ENCODE results near the gene RNU7-1. TPM values are rescaled to one million over a fixed set of nuclear protein-coding genes. Genes with fewer than 3 reads are reported as not detected.

Gene RNU7-1
- total RNA-seq, 3 donors from 2014 or later, result not detected

Other genes starting within 250 kb of the RNU7-1 start
- gene PIANP, start 243.0 kb upstream of the RNU7-1 start, total RNA-seq, result under 1 TPM in 2 of 3 donors, not detected in 1; 0.29 to 0.33 TPM
- gene COPS7A, start 219.8 kb upstream of the RNU7-1 start, total RNA-seq, result 10 to 100 TPM; 52.1 to 72.2 (median 59.9) TPM
- gene MLF2, start 190.7 kb upstream of the RNU7-1 start, total RNA-seq, result 100 to 1,000 TPM; 130 to 168 (median 159) TPM
- 100 to 1,000 TPM in 1 of 3 donors, 10 to 100 TPM in 2; 70.9 to 101 (median 85.8) TPM for gene PTMS, start 177.5 kb upstream of the RNU7-1 start, total RNA-seq
- gene LAG3, start 171.3 kb upstream of the RNU7-1 start, total RNA-seq, result 1 to 10 TPM in 1 of 3 donors, under 1 TPM in 2; 0.44 to 1.3 (median 0.80) TPM
- gene CD4, start 154.3 kb upstream of the RNU7-1 start, total RNA-seq, result 10 to 100 TPM in 2 of 3 donors, 1 to 10 TPM in 1; 5.9 to 29.0 (median 11.0) TPM
- gene GPR162, start 122.0 kb upstream of the RNU7-1 start, total RNA-seq, result 1 to 10 TPM; 2.6 to 4.2 (median 4.1) TPM
- 10 to 100 TPM in 2 of 3 donors, 1 to 10 TPM in 1; 7.5 to 29.5 (median 10.1) TPM for gene P3H3, start 115.4 kb upstream of the RNU7-1 start, total RNA-seq
- gene GNB3, start 102.9 kb upstream of the RNU7-1 start, total RNA-seq, result 1 to 10 TPM in 2 of 3 donors, under 1 TPM in 1; 0.80 to 3.3 (median 2.2) TPM
- gene CDCA3, start 92.5 kb upstream of the RNU7-1 start, total RNA-seq, result 1 to 10 TPM in 2 of 3 donors, under 1 TPM in 1; 0.33 to 3.0 (median 1.8) TPM
- 10 to 100 TPM; 32.6 to 52.8 (median 34.7) TPM for gene USP5, start 91.7 kb upstream of the RNU7-1 start, total RNA-seq
- gene TPI1, start 76.3 kb upstream of the RNU7-1 start, total RNA-seq, result 100 to 1,000 TPM; 297 to 386 (median 351) TPM
- 10 to 100 TPM in 2 of 3 donors, 1 to 10 TPM in 1; 9.0 to 13.4 (median 12.7) TPM for gene SPSB2, start 70.5 kb upstream of the RNU7-1 start, total RNA-seq
- 10 to 100 TPM in 2 of 3 donors, 1 to 10 TPM in 1; 7.4 to 15.4 (median 10.8) TPM for gene LRRC23, start 39.0 kb upstream of the RNU7-1 start, total RNA-seq
- 10 to 100 TPM in 2 of 3 donors, 1 to 10 TPM in 1; 5.0 to 16.1 (median 11.1) TPM for gene ENO2, start 29.2 kb upstream of the RNU7-1 start, total RNA-seq
- 10 to 100 TPM; 57.9 to 96.4 (median 59.7) TPM for gene ATN1, start 15.9 kb upstream of the RNU7-1 start, total RNA-seq
- gene C12orf57, start 206 bp downstream of the RNU7-1 start, total RNA-seq, result 100 to 1,000 TPM; 515 to 824 (median 547) TPM
- gene PTPN6, start 7.5 kb downstream of the RNU7-1 start, total RNA-seq, result 10 to 100 TPM; 14.7 to 28.0 (median 20.3) TPM
- 100 to 1,000 TPM; 194 to 237 (median 221) TPM for gene PHB2, start 26.8 kb downstream of the RNU7-1 start, total RNA-seq
- gene EMG1, start 27.1 kb downstream of the RNU7-1 start, total RNA-seq, result 10 to 100 TPM; 29.6 to 52.0 (median 49.5) TPM
- 10 to 100 TPM; 28.3 to 67.5 (median 63.7) TPM for gene LPCAT3, start 74.7 kb downstream of the RNU7-1 start, total RNA-seq
- gene C1S, start 116.9 kb downstream of the RNU7-1 start, total RNA-seq, result 100 to 1,000 TPM; 307 to 959 (median 622) TPM
- gene C1R, start 148.6 kb downstream of the RNU7-1 start, total RNA-seq, result 100 to 1,000 TPM; 302 to 773 (median 582) TPM
- 100 to 1,000 TPM in 2 of 3 donors, 10 to 100 TPM in 1; 80.6 to 138 (median 124) TPM for gene C1RL, start 165.4 kb downstream of the RNU7-1 start, total RNA-seq
- gene RBP5, start 185.1 kb downstream of the RNU7-1 start, total RNA-seq, result 1 to 10 TPM; 1.1 to 3.3 (median 2.9) TPM
- gene CLSTN3, start 186.6 kb downstream of the RNU7-1 start, total RNA-seq, result 10 to 100 TPM; 23.9 to 58.7 (median 40.3) TPM
- 10 to 100 TPM; 41.7 to 79.7 (median 62.6) TPM for gene PEX5, start 245.9 kb downstream of the RNU7-1 start, total RNA-seq

All from breast epithelium (tissue), 3 donors.